DLD1 (cell line): Measurements from ENCODE around the gene CHKA.

Experiments used
- in situ Hi-C: cut with HindIII; loops from 2 replicates; pipeline ENCODE4 v1.10.0; 2017; ENCODE audit warnings: low sequenced_read_pairs

CHKA gene

DNA sequence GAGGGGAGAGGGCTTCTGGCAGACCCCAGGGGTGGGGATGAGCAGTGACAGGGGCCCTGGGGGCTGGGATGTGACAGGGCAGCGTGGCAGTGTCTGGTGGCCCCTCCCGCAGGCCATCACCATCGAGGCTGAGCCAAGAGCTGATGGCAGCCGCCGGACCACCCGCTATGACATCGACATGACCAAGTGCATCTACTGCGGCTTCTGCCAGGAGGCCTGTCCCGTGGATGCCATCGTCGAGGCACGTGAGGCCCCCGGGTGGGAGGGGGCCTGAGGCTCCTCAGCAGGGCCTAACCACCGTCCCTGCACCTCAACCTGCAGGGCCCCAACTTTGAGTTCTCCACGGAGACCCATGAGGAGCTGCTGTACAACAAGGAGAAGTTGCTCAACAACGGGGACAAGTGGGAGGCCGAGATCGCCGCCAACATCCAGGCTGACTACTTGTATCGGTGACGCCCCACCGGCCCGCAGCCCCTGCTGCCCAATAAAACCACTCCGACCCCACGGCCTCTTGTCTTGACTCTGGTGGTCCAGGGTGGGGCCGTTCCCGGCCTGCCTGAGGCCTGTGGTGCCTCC lies 85.0 kb downstream of the CHKA start:
- in situ Hi-C loops, result no loop called here

DNA sequence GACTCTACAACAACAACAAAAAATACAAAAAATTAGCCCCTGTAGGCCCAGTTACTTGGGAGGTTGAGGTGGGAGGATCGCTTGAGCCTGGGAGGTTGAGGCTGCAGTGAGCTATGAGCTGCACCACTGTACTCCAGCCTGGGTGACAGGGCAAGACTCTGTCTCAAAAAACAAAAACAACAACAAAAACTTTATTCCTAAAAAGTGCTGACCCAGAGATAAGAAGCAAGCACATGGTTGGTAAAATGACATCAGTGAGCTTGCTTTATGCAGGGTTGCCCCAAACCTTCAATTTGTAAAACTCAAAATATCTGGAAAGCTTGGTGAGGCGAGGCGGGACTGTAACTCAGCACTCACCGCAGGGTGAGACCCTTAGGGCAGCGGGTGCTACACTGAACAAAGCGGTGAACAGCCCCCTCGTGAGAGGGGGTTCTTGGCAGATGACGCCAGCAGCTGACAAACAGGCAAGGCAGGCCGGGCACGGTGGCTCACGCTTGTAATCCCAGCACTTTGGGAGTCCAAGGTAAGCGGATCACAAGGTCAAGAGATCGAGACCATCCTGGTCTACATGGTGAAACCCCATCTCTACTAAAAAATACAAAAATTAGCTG lies 85.8 kb downstream of the CHKA start:
- in situ Hi-C loops, result no loop called here

DNA sequence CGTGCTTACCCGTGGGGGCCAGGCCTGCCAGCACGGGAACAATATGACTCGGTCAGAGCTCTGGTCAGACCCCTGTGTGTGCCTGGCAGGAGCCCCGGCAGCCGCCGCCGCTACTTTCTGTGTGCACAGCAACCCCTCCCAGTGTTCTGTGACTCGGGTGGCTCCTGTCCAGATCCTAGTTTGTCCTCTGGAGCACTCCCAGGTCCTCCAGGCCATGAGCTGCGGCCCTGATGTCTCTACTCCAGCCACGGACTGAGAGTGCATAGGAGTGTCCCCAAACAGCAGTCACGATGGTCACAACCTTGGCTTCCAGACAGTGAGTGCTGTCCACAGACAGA lies 87.5 kb downstream of the CHKA start:
- in situ Hi-C loops, result no loop called here

DNA sequence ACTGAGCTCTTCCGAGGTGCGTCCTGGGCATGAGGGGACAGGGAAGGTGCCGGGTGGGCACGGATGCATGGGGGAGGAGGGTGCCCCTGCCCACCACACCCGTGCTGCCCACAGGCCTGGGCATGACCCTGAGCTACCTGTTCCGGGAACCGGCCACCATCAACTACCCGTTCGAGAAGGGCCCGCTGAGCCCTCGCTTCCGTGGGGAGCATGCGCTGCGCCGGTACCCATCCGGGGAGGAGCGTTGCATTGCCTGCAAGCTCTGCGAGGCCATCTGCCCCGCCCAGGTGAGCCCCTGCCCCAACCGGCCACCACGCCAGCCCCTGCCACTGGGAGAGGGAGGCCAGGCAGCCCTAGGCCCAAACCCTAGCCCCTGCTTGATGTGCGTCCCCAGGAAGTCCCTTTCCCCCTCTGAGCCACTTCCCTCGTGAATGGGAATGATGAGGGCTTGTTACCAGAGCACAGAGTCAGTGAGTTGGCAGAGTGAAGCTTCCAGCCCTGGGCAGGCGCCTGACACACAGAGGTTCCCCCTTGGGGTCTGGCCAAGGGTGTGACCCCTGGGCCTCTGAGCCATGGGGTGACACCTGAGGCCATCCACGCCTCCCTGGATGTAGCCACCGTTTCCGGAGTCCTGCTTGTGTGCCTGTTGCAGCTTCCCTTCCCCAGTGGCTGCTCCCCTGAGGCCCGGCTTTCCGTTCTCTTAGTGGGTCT lies 88.0 kb downstream of the CHKA start:
- in situ Hi-C loops, result no loop called here

DNA sequence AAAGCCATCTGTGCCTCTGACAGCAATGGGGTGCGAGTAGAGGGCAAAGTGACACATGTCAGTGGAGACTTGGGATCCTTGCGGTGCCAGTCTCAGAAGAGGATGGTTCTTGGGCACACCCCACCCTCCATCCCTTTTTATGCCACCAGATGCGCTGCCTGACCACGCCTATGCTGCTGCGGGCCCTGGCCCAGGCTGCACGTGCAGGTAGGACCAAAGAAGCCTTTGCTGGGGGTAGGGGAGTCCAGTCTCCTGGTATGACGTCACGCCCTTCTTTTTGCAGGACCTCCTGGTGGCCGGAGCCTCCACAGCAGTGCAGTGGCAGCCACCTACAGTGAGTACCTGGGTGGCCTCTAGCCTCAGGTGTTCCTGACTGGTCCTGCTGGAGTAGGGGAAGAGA lies 89.2 kb downstream of the CHKA start:
- in situ Hi-C loops, result no loop called here

DNA sequence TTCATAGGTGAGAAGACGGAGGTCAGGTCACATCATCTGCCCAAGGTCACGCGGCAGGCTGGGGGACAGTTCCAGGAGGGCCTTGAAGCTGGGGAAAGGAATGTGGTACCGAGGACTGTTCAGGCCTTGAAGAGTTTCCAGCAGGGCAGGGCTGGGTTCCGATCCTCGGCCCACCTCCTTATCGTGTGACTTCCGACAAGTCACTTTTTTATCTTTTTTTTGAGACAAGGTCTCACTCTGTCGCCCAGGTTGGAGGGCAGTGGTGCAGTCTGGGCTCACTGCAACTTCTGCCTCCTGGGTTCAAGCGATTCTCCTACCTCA lies 90.1 kb downstream of the CHKA start:
- in situ Hi-C loops, result no loop called here

DNA sequence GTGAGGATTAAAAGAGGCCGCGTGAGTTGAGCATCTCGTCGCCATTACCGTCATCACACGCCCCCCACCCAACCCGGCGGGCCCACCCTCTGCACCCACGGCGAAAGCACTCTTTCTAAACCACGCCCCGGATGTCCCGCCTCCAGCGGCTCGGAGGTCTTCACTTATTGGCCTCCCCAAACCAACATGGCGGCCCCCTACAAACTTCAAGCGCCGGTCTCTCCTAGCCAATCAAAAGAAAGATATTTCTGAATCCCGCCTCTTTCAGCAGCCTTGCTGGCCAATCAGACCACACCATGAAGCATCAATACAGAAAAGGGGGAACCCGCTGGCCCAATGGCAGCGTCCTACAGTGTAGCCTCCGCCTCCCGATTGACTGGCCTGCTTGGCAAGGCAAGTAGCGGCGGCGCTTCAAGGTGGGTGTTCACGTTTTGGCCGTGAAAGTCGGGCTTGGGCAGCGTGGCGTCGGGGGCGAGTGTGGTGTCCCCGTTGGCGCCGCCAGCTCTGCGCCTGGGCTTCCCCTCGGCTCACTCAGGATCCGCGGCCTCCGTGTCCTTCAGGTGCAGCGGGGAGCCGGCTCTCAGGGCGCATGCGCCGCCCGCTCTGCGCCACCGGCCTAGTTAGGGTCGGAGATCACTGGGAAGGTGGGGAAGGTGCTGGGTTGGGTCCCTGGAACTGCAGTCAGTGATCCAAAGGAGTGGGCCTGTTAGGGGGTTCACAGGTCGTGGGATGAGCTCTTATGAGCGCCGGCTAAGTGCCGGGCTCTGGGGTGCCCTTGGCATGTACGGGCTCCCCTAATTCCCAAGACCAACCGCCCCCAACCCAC lies 90.7 kb downstream of the CHKA start, which contains the start of gene NDUFS8:
NDUFS8 (plus strand) TSS at position 364 of the 826 bp plus-strand sequence. CDS start 1,471 bp downstream, outside the sequence.
- in situ Hi-C loops, result no loop called here

DNA sequence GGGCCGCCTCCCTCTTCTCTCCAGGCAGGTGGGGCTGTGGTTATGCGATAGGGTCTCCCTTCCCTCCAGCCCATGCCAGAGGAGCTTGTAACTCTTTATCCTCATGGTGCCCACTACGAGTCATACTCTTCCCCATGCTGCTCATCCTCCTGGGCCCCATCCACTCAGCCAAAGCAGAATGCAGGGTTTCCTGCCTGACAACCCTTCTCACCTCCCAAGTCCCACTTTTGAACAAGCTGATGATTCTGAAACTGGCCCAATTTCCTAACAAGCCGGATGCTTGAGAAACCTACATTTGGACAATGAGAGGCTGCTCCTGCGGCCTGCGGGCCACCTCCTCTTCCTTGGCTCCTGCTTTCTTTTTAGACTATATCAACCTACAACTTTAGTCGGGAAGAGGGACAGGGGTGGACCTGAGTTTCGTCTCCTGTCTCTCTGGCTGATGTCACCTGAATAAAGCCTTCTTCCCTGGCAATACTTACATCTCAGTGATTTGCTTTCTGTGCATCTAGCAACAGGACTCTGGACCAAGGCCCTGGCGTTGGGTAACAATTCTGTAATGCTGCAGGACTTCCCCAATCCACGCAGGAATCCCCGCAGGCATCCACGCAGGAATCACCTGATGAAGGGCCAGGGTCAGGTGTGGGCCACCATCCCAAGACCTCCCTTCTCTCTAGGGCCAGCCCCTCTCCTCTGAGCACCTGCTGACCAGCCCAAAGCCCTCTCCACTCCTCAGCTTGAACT lies 92.2 kb downstream of the CHKA start:
- in situ Hi-C loops, result no loop called here

DNA sequence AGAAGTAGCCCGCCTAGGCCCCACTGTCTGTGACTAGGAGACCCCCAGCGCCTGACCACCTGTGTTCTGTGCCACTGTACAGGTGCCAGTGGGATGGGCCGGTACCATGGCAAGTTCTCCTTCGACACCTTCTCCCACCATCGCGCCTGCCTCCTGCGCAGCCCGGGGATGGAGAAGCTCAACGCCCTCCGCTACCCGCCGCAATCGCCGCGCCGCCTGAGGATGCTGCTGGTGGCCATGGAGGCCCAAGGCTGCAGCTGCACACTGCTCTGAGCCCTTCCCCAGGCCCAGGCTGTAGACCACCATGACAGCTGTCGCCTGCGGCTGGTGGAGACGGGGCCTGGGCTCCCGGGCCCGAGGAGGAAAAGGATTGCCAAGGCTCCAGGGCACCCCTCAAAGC lies 93.5 kb downstream of the CHKA start:
- in situ Hi-C loops, result no loop called here

DNA sequence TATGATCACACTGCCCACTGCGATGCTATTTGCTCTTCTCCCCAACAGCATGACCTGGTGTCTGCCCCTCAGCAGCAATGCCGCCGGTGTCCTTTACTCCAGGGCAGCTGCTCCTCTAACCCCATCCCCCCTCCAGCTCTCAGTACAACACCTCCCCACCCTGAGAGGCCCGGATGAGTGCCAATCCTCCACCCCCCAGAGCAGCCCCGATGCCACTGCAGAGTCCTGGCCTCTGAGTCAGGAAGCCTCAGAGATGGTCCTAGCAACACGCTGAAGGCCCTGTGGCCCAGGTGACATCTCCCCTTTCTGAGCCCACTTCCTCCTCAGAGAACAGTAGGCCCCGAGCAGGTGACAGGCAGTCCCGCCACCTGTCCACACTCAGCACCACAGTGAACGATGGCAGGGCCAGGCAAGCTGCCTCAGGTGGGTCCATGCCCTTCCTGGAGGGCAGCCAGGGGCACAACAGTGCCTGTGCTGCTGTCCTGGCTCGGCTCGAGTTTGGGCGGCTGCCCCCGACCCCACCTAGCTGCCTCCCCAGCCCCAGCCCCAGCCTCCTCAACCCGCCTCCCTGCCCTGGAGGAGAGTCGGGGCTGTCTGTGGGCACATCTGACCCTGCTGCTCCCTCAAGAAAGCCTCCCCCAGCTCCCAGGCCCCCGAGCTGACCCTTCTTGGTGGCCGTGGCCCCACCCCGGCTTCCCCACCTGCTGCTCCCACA lies 94.6 kb downstream of the CHKA start:
- in situ Hi-C loops, result no loop called here

DNA sequence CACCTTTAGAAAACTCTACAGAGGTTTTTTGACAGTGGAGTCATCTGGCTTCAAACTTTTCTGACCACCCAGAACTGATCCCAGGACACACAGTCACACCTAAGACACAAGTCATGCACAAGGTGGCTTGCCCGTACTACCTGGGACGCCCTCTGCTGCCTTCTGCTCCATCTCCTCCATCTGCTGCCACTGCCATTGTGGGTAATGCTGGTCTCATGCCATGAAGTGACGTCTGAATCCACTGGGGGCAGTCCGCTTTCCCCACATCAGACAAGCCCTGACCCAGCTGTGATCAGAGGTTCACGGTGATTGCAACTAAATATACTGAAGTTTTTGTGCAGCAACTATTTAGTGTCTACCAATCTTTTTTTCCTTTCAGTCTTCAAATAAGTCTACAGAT lies 96.1 kb downstream of the CHKA start:
- in situ Hi-C loops, result no loop called here

DNA sequence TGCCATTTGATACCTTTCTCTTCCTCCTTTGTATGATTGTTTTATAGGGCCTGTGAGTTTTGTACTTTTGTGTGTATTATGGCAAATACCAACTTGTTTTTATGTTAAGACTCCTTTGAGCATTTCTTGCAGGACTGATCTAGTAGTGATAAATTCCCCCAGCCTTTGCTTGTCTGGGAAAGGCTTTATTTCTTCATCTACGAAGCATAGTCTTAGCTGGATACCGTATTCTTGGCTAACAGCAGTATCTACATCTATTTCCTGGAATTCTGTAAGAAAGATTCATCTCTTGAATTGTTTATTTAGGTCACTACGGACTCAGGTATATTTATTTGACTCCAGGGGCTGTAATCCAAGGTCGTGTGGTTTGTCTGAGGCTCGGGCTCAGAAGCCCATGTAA lies 96.7 kb downstream of the CHKA start:
- in situ Hi-C loops, result no loop called here

DNA sequence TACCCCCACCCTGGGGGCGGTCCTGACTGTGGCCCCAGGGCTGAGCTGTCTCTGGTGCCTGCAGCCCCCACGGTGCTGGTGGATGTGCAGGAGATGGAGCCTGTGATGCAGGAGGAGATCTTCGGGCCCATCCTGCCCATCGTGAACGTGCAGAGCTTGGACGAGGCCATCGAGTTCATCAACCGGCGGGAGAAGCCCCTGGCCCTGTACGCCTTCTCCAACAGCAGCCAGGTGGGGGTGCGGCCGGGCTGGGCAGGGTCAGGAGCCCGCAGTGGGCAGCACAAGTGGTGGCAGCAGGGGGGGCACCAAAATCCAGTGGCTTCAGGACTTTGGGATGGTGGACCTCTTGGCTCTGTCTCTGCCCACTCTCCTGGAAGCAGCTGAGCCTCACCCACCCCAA lies 98.7 kb downstream of the CHKA start:
- in situ Hi-C loops, result no loop called here

DNA sequence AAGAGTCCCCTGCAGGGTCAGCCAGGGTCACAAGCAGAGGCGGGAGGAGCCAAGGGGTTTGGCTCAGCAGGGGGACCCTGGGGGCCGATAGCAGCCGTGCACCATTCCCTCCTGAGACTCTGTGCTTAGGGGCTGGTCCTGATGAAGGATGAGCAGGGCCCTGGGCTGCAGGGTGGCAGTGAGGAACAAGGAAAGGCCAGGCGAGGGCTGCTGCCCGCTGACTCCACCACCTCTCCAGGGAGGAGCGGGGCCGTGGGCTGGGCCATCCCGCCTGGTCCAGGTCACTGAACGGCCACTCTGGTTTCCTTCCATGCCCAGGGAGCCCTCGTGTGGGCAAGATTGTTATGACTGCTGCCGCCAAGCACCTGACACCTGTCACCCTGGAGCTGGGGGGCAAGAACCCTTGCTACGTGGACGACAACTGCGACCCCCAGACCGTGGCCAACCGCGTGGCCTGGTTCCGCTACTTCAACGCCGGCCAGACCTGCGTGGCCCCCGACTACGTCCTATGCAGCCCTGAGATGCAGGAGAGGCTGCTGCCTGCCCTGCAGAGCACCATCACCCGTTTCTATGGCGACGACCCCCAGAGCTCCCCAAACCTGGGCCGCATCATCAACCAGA lies 99.9 kb downstream of the CHKA start:
- in situ Hi-C loops, result no loop called here

DNA sequence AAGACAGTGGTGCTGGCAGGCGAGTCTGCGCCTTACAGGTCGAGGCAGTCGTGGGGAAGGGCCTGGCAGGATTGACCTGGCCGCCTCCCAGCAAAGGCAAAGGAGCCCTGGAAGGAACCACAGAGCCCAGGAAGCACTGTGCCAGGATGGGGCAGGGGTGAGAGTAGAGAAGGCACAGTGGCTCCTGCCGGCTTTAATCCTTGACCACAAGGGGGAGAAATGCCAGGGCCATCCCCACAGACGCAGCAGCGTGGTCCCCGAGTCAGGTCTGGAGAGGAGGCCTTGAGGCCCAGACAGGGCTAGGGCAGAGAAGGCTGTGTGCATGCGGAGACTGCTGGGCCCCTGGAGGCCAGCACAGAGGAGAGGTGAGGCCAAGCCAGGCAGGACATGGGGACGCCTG lies 100.6 kb downstream of the CHKA start:
- in situ Hi-C loops, result no loop called here

DNA sequence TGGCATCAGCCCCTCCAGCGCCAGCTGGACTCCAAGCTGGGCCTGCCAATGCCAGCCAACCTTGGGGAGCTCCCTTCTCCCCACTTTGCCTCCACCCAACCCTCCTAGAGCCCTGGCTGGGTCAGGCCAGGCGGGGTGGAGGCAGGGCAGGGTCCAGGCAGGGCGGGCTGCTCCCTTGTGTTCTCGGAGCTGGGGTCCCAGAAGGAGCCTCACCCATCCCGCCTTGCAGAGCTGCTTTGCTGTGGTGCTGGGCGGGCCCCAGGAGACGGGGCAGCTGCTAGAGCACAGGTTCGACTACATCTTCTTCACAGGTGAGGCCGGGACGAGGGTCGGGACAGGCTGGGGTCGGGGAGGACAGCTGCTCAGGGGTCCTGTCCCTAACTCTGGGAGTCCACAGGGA lies 101.7 kb downstream of the CHKA start:
- in situ Hi-C loops, result no loop called here

DNA sequence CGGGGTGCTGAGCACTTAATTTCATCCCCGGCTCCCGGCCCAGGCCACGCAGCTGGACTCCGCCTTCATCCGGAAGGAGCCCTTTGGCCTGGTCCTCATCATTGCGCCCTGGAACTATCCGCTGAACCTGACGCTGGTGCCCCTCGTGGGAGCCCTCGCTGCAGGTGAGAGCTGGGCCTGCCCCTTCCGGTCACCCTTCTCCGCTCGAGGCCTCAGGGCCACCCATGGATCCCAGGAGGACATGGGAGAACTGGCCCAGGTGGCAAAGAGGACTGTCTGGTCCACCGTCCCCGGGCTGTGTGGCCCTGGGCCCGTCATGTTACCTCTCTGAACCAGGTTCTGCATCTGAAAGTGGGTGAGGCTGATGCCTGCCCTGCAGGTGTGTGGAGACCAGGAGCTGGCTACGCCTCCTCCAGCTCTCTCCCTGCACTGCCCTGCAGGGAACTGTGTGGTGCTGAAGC lies 102.4 kb downstream of the CHKA start:
- in situ Hi-C loops, result no loop called here

DNA sequence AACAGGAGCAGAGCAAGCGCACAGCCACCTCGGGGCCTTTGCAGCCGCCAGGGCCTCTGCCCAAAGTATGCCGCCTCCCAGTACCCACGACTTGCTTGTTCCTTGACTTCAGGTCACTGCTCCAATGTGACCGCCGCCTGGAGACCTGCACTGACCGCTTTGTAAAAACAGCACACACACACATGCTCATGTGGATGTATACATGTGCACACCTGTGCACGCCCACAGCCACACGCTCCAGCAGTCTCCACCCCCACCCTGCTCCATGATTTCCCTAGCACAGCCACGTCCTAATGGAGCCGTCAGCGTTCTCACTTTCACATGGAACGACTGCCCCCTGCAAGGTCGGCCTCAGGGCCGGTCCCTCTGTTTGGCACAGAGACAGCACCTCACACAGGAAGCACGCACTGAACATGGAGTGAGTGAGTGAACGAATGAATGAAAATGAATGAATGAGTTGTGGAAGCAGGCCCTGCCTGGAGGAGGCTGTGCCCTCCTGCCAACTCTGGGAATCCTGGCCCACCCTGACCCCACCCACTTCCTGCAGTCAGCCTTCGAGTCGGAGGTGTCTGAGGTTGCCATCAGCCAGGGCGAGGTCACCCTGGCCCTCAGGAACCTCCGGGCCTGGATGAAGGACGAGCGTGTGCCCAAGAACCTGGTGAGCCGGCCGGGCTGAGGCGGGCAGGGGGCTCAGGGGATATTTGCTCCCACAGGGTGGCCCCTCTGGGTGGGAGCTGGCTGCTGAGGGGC lies 103.0 kb downstream of the CHKA start:
- in situ Hi-C loops, result no loop called here
